ENCODE data around the gene CARD10.
"Not testable (repeated sequence)": the region's sequence is repeated elsewhere in the genome, so short reads cannot be mapped to it uniquely, and the experiment has no call there.

Gene CARD10

GRCh38 chr22:37485395-37486223, 33.6 kb downstream of the CARD10 start:
- peak; percentile 23 for DNase-seq (ENCODE audit: low read depth)

- peak; percentile 80 for DNase-seq (ENCODE audit: low read depth)
These were observed 34.5 kb downstream of the CARD10 start for GRCh38 chr22:37484480-37485394.

- DNase-seq (ENCODE audit: low read depth) = no peak
These were observed 36.2 kb downstream of the CARD10 start for GRCh38 chr22:37483050-37483449.

GRCh38 chr22:37482244-37482643, 37.0 kb downstream of the CARD10 start:
- no peak for DNase-seq (ENCODE audit: low read depth)

GRCh38 chr22:37481347-37481907, 37.8 kb downstream of the CARD10 start:
- DNase-seq (ENCODE audit: low read depth) = no peak

GRCh38 chr22:37480387-37481346, 38.5 kb downstream of the CARD10 start:
- no peak for DNase-seq (ENCODE audit: low read depth)

- DNase-seq (ENCODE audit: low read depth) = no peak
These were observed 40.0 kb downstream of the CARD10 start for GRCh38 chr22:37479196-37479595.

GRCh38 chr22:37476389-37477329, 42.6 kb downstream of the CARD10 start:
- DNase-seq (ENCODE audit: low read depth) = no peak

GRCh38 chr22:37474447-37475090, 44.6 kb downstream of the CARD10 start:
- no peak for DNase-seq (ENCODE audit: low read depth)

GRCh38 chr22:37473437-37473946, 45.7 kb downstream of the CARD10 start:
- DNase-seq (ENCODE audit: low read depth) = no peak

GRCh38 chr22:37472418-37473006, 46.7 kb downstream of the CARD10 start:
- DNase-seq (ENCODE audit: low read depth) = no peak

GRCh38 chr22:37471727-37472417, 47.3 kb downstream of the CARD10 start:
- DNase-seq (ENCODE audit: low read depth) = no peak

GRCh38 chr22:37470087-37470445, 49.1 kb downstream of the CARD10 start:
- DNase-seq (ENCODE audit: low read depth) = no peak

GRCh38 chr22:37469416-37470086, 49.7 kb downstream of the CARD10 start:
- DNase-seq (ENCODE audit: low read depth) = no peak

- DNase-seq (ENCODE audit: low read depth) = not testable (repeated sequence)
These were observed 51.0 kb downstream of the CARD10 start for GRCh38 chr22:37468201-37468695.

- DNase-seq (ENCODE audit: low read depth) = no peak
These were observed 51.7 kb downstream of the CARD10 start for GRCh38 chr22:37467391-37467955.

GRCh38 chr22:37464181-37464580, 55.0 kb downstream of the CARD10 start:
- DNase-seq (ENCODE audit: low read depth) = no peak

Data from activated T-cell treated with anti-CD3 and anti-CD28 coated beads for 48 hours (primary cell).